Measurements from ENCODE around the gene DSCAM.
"Not testable (repeated sequence)": the region's sequence is repeated elsewhere in the genome, so short reads cannot be mapped to it uniquely, and the experiment has no call there.

Gene DSCAM

DNA sequence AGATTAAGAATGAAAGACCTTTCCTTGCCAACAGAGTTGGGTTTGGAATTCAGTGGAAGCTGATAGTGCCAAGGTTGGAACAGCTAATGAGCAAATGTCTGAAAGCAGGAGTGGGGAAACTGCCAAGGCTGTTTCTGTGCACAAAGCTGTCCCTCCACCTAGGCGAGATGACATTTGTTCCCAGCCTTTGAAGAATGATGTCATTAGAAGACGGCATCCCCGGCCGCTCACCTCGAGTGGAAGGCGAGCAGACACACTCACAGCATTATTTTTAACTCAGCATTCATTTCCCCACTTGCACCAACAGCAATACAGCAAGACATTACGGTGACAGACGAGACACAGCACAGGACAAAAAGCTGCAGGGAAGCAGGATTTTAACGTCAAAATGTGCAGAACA lies 515.8 kb downstream of the DSCAM start:
- in situ Hi-C loops (cut with MboI; ENCODE audit: low pct_unique_long_range_greater_than_20kb, low sequenced_read_pairs), result no loop called here
- DNase-seq, result no peak

DNA sequence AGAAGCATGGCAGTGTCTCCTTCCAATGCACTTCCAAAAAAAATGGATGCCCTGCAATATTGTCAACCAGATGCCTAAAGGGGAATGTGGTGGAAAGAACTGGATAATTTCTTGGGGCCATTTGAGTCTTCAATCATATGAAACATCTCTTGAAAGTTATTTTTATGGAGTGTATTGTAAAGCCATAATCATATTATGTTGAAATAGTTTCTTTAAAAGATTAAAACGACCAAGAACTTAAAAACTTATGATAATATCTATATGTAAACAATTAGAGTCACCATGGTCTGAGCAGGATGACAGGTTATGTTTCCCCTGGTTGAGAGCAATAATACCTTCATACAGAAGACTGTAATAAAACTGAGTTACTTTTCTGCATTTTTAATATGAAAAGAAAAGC lies 522.6 kb downstream of the DSCAM start:
- no peak for DNase-seq
- in situ Hi-C loops (cut with MboI; ENCODE audit: low pct_unique_long_range_greater_than_20kb, low sequenced_read_pairs), result no loop called here

DNA sequence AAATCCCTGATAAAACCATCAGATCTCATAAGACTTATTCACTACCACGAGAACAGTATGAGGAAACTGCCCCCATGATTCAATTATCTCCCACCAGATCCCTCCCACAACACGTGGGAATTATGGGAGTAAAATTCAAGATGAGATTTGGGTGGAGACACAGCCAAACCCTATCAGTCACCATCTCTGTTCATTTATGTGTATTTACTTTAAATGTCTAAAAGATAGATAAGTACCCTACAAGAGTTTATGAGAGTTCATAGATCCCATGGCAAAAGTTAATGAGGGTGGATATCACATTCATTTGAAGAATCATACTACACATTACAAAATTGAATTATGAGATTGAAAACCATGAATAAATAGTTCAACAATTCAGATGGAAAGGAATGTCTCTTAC lies 526.2 kb downstream of the DSCAM start:
- DNase-seq; in situ Hi-C loops (cut with MboI; ENCODE audit: low pct_unique_long_range_greater_than_20kb, low sequenced_read_pairs): not testable (repeated sequence)

DNA sequence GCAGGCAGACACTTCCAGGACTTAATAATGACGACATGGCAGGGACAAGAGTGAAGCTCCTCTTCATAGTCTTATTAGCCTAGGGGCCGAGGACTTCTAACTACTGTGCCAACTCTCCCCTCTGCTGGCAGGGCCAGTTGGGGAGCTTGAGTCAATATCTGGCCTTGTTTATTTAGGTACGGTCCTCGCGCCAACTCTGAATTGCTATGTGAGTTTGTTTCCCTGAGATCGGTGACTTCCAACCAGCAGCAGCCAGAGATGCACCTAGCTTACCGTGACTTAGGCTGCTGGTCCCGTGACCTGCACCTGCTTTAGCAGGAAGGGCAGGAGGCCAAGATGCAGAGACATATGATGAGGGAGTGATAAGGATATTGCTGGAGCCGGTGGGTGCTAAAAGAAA lies 528.6 kb downstream of the DSCAM start:
- no peak for DNase-seq
- in situ Hi-C loops (cut with MboI; ENCODE audit: low pct_unique_long_range_greater_than_20kb, low sequenced_read_pairs), result no loop called here

DNA sequence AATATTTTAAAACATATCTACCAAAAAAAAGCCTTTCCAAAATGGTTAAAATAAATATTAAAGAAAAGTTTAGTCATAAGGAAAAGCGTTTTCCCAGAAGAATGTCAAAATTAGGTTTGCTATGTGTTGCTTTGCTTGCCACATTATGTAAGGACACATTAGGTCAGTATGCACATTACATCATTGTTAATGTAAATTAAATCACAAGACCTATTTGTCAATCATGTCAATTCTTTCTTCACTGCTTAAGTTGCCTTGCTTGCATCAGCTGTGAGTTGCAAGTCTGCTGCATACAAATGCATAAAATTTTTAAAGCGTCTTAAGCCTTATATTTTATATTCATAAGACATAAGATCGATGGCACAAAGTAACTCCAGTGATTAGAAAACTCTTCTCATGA lies 530.9 kb downstream of the DSCAM start:
- in situ Hi-C loops (cut with MboI; ENCODE audit: low pct_unique_long_range_greater_than_20kb, low sequenced_read_pairs), result no loop called here

DNA sequence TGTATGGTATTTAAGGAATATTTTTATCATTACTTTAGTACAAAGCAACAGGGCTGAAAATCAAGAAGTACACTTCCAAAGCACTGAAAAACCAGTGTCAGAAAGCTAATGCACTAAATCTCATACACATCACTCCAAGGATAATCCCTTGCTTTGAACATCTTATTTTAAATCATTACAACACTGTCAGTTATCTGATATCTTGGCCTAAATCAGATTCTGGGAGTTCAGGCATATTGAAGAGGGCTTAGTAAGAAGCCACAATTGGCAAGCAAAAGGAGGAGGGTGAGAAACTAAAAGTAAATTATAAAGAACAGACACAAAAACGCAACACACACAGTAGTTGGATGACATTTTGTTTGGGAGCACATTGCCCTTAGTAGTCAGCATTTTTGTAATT lies 531.3 kb downstream of the DSCAM start:
- in situ Hi-C loops (cut with MboI; ENCODE audit: low pct_unique_long_range_greater_than_20kb, low sequenced_read_pairs), result no loop called here
- DNase-seq, result no peak

More for the DNA sequence above, 530.9 kb downstream of the DSCAM start:
- DNase-seq, result no peak

DNA sequence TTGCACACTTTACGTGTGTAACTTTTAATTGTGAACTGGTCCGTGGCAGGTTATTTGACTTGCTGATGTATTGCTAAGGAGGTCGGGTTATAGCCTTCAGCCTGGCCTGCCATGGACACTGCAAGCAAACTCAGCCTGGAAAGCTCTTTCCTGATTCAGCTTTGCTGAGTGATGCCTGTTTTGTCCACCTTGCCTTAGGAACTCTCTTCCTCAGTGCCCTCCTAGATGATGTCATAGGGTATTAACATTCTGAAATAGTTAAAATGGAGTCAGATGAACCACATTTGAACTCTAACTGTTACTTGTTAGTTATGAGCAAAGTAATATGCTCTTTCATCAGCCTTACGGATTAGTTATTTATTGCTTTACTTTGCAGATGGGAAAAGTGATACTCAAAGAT lies 533.7 kb downstream of the DSCAM start:
- no peak for DNase-seq
- in situ Hi-C loops (cut with MboI; ENCODE audit: low pct_unique_long_range_greater_than_20kb, low sequenced_read_pairs), result no loop called here

DNA sequence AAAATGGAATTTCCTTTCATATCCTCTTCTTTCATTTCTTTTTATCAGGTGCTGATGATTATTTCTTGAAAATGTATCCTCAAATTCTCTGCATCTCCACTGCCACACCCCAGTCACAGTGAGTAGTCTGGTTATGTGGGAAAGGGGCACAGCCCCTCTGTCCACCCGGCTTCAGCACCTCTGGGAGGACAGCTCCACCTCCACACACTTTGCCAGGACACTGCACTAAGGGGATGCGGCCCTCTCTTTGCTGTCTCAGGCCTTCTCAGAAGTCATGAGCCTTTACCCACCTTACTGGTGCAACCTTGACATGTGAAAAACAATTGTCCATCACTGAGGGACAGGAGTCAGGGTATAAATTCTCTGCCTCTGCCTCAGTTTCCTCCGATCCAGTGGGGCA lies 546.7 kb downstream of the DSCAM start:
- no peak for DNase-seq
- in situ Hi-C loops (cut with MboI; ENCODE audit: low pct_unique_long_range_greater_than_20kb, low sequenced_read_pairs), result no loop called here

DNA sequence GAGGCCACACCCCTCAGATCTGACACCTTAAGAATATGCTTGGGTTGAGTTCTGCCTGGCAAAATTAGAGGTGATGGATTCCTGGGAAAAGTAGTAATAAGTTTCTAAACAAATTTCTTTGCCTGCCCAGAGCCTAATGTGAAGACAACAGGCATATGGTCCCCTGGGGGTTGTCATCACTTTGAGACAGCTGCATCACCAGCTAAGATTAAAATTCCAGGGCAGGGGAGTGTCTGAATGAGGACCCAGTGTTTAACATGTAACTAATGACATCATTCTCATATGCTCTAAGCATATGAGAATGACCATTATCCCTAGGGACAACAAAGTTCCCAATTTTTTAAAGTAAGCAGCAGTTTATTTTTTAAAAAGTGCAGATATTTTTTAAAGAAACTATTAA lies 547.5 kb downstream of the DSCAM start:
- DNase-seq, result no peak

DNA sequence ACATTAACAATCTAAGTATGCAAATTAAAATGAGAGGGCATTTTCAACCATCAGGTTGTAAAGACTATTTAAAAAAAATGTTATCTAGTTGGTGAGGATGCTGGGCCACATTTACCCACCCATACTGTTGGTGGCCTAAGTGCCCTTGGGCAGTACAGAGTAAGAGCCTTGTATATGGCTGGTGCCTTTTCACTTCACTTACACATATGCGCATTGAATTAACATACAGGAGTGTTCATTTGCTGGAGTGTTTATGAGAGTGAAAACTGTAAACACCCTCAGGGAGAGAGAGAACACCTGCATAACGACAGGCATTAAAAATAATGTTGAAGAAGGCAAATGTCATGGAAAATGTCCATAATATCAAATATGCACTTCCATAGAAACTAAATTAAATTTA lies 552.6 kb downstream of the DSCAM start:
- in situ Hi-C loops (cut with MboI; ENCODE audit: low pct_unique_long_range_greater_than_20kb, low sequenced_read_pairs), result no loop called here
- DNase-seq, result no peak

More for the DNA sequence above, 547.5 kb downstream of the DSCAM start:
- in situ Hi-C loops (cut with MboI; ENCODE audit: low pct_unique_long_range_greater_than_20kb, low sequenced_read_pairs), result no loop called here

DNA sequence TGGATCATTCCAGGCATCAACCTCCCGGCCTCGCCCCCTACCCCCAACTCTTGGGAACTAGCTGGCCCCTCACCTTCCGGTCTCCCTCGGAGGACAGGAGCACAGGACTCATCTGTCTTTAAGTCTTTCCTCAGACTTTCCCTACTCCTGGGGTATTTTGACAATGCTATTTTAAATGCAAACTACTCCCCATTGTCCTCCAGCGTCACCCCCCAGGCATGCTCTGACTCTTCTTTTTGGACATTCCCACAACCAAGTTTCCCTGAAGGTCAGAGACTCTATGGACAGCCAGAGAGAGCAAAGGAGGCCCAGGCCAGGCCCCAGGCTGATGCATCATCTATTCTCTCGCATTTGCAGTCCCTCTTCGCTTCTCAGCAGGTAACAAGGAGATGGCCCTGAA lies 555.4 kb downstream of the DSCAM start:
- DNase-seq, result no peak
- in situ Hi-C loops (cut with MboI; ENCODE audit: low pct_unique_long_range_greater_than_20kb, low sequenced_read_pairs), result no loop called here

DNA sequence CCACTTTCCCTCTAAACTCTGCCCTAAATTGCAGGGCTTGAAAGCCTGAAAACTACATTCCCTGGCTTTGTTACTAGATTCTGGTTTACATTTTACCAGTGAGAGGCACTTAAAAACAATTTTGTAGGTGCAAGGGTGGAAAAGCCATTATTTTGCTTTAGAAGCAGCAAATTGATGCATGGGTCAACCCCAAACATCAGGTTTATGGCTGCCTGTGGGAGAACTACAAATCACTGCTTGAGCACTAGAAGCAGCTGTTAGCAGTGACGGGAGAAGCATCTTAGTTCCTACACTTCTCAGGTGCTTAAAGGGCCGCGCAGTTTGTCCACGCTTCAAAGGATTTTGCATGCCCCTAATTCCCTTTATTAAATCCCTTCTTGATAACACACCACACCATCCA lies 562.5 kb downstream of the DSCAM start:
- in situ Hi-C loops (cut with MboI; ENCODE audit: low pct_unique_long_range_greater_than_20kb, low sequenced_read_pairs), result no loop called here
- no peak for DNase-seq

DNA sequence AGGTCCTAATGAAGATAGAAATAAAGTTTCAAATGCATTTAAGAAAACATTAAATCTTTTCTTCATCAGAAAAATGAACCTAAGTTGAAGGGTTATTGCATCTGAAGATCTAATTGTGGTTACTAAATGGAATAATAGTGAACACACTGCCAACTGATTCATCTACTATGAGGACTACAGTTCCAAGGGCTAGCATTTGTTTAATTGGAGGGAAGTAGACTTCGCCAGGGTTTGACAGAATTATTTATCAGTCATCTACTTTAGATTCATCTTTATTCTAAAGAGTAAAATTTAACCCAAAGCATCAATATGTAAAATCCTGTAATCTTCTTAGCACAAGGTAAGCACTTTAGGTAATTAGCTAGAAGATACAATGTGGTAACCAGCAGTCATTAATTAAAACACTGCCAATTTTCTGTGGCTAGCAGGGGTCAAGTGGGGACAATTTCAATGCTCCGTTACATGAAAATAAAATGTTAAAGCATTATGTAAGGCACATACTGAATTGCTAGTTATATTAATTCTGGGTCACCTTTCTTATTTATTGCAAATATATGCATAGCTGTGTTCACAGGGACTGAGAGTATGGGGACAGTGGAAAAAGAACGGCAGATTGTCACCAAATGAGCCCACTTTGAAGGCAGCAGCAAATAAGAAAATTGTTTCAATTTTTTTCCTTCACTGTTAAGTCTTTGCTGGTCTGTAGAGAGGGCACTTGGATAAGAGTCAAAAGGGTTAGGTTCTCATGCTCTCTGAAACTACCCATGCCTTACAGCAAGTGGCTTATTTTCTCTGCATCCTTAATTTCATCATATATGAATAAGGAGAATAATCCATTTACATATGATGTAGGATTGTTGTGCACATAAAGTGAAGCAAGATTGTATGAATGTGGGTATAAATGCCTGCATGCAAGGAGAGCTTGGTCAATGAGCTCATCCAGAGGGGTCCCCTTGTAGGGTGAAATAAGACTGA lies 563.8 kb downstream of the DSCAM start:
- no peak for DNase-seq
- in situ Hi-C loops (cut with MboI; ENCODE audit: low pct_unique_long_range_greater_than_20kb, low sequenced_read_pairs), result no loop called here

DNA sequence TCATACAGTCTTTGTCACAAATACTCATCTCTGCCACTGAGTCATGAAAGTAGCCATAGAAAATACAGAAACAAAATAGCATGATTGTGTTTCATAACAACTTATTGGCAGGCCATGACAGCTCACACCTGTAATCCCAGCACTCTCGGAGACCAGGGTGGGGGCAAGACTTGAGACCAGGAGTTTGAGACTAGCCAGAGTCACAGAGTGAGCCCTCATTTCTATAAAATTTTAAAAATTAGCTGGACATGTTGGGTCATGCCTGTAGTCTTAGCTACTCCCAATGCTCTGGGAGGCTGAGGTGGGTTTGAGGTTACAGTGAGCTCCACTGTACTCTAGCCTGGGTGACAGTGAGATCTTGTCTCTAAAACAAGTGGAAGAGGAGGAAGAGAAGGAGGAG lies 568.6 kb downstream of the DSCAM start:
- in situ Hi-C loops (cut with MboI; ENCODE audit: low pct_unique_long_range_greater_than_20kb, low sequenced_read_pairs), result no loop called here
- no peak for DNase-seq

DNA sequence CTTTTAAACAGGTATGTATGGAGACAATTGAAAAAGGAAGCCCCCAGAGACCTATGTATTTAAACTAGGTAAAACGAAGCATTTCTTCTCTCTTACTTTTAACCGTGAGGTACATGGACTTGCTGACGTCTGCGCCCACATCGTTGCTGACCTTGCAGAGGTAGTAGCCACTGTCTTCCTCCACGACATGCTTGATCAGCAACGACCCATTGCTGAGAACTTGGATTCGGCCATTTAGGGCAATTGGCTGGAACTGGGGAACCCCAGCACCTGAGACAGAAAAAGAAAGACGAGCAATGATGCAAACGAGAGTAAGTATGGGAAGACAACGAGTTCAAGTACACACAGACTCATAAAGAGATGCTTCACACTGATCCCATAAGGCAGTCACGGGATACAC lies 571.0 kb downstream of the DSCAM start:
- DNase-seq, result no peak
- in situ Hi-C loops (cut with MboI; ENCODE audit: low pct_unique_long_range_greater_than_20kb, low sequenced_read_pairs), result no loop called here

DNA sequence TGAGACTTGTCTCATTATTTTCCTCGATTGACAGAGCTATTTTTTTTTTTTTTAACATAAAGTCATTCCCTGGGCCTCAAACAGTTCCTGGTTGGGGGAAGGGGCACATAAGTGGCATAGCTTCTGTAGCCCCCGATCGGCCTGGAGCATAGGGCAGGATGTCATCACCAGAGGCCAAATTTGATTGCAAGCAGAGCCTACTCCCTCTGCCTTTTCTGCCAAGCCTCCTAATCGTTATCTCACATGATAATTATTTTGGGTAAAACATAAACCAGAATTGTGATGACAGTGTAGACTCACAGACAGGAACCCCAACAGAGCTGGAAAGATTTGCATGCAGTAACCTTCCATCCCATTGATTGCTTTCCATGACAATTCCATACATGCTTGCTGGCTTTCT lies 574.9 kb downstream of the DSCAM start:
- DNase-seq, result no peak
- in situ Hi-C loops (cut with MboI; ENCODE audit: low pct_unique_long_range_greater_than_20kb, low sequenced_read_pairs), result no loop called here

DNA sequence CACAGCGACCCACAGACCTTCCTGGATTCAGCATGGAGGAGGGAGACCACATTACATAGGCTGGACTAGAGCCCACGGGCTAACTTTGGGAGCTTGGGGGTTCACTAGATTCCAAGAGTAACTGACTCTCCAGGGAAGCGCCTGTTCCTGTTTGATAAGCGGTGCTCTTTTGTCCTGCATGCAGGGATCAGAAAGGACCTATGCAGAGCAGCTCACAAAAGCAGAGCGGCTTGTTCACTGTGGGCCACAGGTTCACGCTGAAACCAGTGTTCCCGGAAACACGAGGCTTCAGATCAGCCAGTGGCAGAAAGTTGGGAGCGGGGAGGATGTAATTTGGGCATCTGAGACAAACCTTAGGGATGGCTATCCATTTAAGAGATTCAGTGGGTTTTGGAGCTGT lies 575.8 kb downstream of the DSCAM start:
- in situ Hi-C loops (cut with MboI; ENCODE audit: low pct_unique_long_range_greater_than_20kb, low sequenced_read_pairs), result no loop called here
- no peak for DNase-seq

DNA sequence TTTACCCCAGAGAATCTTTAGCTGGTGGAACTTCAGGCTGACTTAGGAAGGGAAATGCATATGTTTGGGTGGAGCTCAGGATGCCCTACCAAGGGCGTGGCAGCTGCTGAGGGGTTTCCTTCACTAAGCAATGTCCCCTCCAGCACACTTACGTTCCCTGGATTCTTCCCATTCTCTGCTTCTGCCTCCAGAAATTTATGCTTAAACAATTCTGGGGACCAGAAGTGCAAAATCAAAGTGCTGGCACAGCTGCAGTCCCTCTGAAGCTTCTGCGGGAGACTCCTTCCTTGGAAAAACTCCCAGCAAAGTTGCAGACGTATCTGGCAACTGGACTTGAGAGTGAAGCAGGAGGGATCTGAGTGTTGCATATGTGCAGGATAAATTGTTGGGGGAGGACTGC lies 576.9 kb downstream of the DSCAM start:
- in situ Hi-C loops (cut with MboI; ENCODE audit: low pct_unique_long_range_greater_than_20kb, low sequenced_read_pairs), result no loop called here

DNA sequence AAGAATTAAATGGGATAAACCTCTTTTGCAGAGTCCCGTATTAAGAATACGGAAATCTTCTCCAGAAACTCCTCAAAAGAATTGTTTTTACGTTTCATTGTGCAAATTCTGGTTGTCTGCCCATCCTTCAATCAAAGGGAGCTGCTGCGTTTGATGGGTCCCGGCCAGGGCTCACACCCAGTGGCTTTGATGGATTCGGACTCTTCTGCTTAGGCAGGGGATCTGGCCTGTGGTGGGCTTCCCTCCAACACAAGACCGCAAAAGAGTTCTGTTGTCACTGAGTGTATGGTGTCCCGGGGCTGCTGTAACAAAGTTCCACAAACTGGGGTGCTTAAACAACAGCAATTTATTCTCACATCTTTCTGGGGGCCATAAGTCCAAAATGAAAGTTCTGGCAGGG lies 577.7 kb downstream of the DSCAM start:
- no peak for DNase-seq
- in situ Hi-C loops (cut with MboI; ENCODE audit: low pct_unique_long_range_greater_than_20kb, low sequenced_read_pairs), result no loop called here

More for the DNA sequence above, 576.9 kb downstream of the DSCAM start:
- DNase-seq, result no peak

DNA sequence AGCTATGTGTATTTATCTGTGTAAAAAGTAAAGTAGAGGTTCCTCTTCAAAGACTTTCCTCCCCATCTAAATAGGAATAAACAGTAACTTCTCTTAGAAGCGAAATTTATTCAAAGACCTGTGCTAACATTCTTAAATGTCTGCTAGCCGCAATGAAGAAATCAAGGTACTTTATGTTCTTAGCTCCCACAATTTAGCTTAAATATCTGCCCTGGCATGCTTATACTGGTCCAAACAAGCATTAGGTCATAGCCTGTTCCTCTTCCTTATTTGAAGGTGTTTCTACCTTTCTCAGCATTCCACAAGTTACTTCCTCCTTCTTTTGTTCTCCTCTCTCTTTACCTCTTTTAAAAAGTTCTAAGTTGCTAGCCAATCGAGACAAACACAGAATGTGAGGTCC lies 588.5 kb downstream of the DSCAM start:
- in situ Hi-C loops (cut with MboI; ENCODE audit: low pct_unique_long_range_greater_than_20kb, low sequenced_read_pairs); DNase-seq: not testable (repeated sequence)

DNA sequence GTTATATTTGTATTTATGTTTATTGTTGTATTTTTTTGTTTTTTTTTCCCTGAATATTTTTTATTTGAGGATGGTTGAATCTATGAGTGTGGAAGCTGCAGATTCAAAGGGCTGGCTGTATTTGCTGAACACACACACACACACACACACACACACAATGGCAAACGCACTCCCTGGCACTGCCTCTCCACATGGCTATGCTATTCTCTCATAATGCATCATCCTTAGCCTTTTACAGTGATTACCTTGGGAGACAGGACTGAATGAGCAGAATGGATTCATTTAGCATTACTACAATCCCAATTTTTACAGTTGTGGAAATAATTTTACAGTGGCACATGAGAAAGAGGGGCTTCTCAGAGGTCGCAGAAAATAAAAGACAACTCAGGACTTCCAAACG lies 589.6 kb downstream of the DSCAM start:
- in situ Hi-C loops (cut with MboI; ENCODE audit: low pct_unique_long_range_greater_than_20kb, low sequenced_read_pairs), result no loop called here
- no peak for DNase-seq
